Fibroblast of lung (primary cell): ENCODE results near the gene CREBRF.

Source experiments
- EZH2 ChIP-seq: IDR thresholded peaks from 2 replicates; pipeline ENCODE4 v1.5.1; 2012; ENCODE audit warnings: low read length, control low read depth, mild to moderate bottlenecking; ENCODE audit errors: missing control alignments
- TF ChIP-seq, protein P1 (sequence below), 2 donors: IDR thresholded peaks in 1 of 2; conservative IDR thresholded peaks in 1 of 2; 1 replicate in 1 of 2; 2 replicates in 1 of 2; pipeline ENCODE4 v1.5.1; 2011 to 2012; ENCODE audit warnings: low read length in 2 of 2, control low read depth in 1 of 2, inconsistent platforms in 1 of 2, low read depth in 1 of 2, mild to moderate bottlenecking in 1 of 2

DNA sequence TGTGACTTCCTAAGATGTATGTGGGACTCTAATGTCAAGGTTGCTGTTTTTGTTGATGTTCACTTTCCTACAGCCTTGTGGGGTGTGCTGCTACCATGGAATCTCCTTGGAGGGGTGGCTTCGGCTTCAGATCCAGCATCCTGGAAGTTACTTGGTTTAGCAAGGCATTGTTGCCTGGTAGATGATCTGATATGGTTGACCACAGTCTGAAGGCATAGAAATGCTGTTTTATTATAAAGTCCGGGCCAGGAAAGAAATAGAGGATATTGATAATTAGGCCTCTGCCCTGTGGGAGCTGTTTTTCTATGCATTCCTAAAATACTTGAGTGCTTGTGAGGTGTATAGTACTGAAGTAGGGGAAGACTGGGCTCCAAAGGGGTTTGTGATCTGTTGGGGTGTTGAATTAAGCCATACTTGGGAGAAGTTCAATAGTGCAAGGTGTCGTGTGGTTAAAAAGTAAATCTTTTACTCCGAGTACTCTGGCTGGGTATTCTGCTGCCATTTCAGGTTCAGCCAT is 27.3 kb upstream of the CREBRF start:
- TF ChIP-seq, protein P1, sequence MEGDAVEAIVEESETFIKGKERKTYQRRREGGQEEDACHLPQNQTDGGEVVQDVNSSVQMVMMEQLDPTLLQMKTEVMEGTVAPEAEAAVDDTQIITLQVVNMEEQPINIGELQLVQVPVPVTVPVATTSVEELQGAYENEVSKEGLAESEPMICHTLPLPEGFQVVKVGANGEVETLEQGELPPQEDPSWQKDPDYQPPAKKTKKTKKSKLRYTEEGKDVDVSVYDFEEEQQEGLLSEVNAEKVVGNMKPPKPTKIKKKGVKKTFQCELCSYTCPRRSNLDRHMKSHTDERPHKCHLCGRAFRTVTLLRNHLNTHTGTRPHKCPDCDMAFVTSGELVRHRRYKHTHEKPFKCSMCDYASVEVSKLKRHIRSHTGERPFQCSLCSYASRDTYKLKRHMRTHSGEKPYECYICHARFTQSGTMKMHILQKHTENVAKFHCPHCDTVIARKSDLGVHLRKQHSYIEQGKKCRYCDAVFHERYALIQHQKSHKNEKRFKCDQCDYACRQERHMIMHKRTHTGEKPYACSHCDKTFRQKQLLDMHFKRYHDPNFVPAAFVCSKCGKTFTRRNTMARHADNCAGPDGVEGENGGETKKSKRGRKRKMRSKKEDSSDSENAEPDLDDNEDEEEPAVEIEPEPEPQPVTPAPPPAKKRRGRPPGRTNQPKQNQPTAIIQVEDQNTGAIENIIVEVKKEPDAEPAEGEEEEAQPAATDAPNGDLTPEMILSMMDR (conservative IDR thresholded peaks at IDR 0.05 in 1 of 2, IDR thresholded peaks at IDR 0.05 in 1 of 2; ENCODE audit: low read depth in 1 of 2, low read length in 2 of 2), result no peak
- TF ChIP-seq EZH2, result no peak
